Right lobe of liver (tissue), 6 donors: ENCODE data around the gene MIDN. TPM values are rescaled to one million over a fixed set of nuclear protein-coding genes. Genes with fewer than 3 reads are reported as not detected.
"Not testable (repeated sequence)": the region's sequence is repeated elsewhere in the genome, so short reads cannot be mapped to it uniquely, and the experiment has no call there.

Experiments
- ATAC-seq, 4 donors: fragments of 200-7000 bp; cut with Tn5 transposase; one replicate each; pipeline ENCODE4 v1.9.1; 2020; ENCODE audit warnings: mild to moderate bottlenecking in 4 of 4, moderate library complexity in 4 of 4
- DNase-seq, 3 donors: peaks; one replicate each; pipeline ENCODE4 v3.0.0-alpha.2; 2020
- H3K27ac ChIP-seq, 3 donors: fragments of 200-600 bp; one replicate each; pipeline ENCODE4 v1.8.0; 2022
- H3K27me3 ChIP-seq, 2 donors: fragments of 200-600 bp; one replicate each; pipeline ENCODE4 v1.8.0; 2022
- H3K36me3 ChIP-seq, 4 donors: fragments of 200-600 bp; sonication (generic) in 1 of 4; one replicate each; pipeline versions ENCODE4 v1.5.1 to v1.8.0; 2017 to 2022; ENCODE audit warnings: control low read depth in 1 of 4
- H3K4me1 ChIP-seq, 4 donors: fragments of 200-600 bp; sonication (generic) in 1 of 4; one replicate each; pipeline versions ENCODE4 v1.5.1 to v1.8.0; 2017 to 2022; ENCODE audit warnings: control low read depth in 1 of 4
- H3K4me3 ChIP-seq, 3 donors: fragments of 200-600 bp; one replicate each; pipeline ENCODE4 v1.8.0; 2022
- H3K9me3 ChIP-seq, 4 donors: fragments of 200-600 bp; sonication (generic) in 1 of 4; one replicate each; pipeline versions ENCODE4 v1.5.1 to v1.8.0; 2017 to 2022; ENCODE audit warnings: control low read depth in 1 of 4
- POLR2A ChIP-seq: fragments of 450-650 bp; IDR thresholded peaks from one replicate; pipeline ENCODE4 v1.6.1; 2017; ENCODE audit warnings: antibody characterized with exemption, mild to moderate bottlenecking
- WGBS: methylation state at CpG from one replicate; pipeline ENCODE4 v1.1.6; 2018; ENCODE audit warnings: low coverage, low lambda C conversion rate; ENCODE audit not compliant: insufficient coverage; ENCODE audit errors: missing lambda C conversion rate; 5-methylcytosine and 5-hydroxymethylcytosine counted together
- intact Hi-C, 2 donors: fragments of 100-400 bp; cut with DNase I; formaldehyde crosslinking; loops; one replicate each; pipeline versions ENCODE4 v1.11.2 to v1.14.1; 2022
- total RNA-seq, 6 experiments: library from RNA; depleted of rRNA in 2 of 6; stranded (reverse); fragments of >200 nt in 2 of 6; fragmentation: NEBNext Ultra II Directional in 3 of 6; extraction: Animal tissue kit (Norgen Biotek cat#: 25700) in 3 of 6; gene quantifications; one replicate each; pipeline versions ENCODE4 v1.1.0 to v1.2.4, GENCODE V29; 2016 to 2023
- TF ChIP-seq, protein P1 (sequence below), 4 donors: fragments of 200-600 bp in 3 of 4; fragments of 450-650 bp in 1 of 4; IDR thresholded peaks; one replicate each; pipeline versions ENCODE4 v1.5.1 to v1.8.0; 2016 to 2022; ENCODE audit warnings: antibody characterized with exemption in 4 of 4, mild to moderate bottlenecking in 2 of 4
- donor health status: DM: no; HTN: yes; CAD: no.
- donor health status: DM: no; HTN: no; CAD: no.
- donor health status: DM: no; HTN: no; CAD: no.
- donor health status: DM: no; HTN: yes; CAD: no.
- donor health status: DM: no; HTN: yes; CAD: no.

The MIDN gene
- total RNA-seq, 6 experiments from 2014 or later = 22.3 to 55.1 (median 29.3) TPM

- DNase-seq (peak; percentile 74 to 95 (median 95)), ATAC-seq (peak; percentile 0 to 41 (median 22))
- peaks cover 0 to 5% (median 1%) of the 10 kb centered on the region in 4 donors for H3K36me3 ChIP-seq
- WGBS = 18% methylated on average over 4 of the region's 26 CpGs
- peaks cover 0 to 66% (median 28%) of the 10 kb centered on the region in 4 donors for H3K4me1 ChIP-seq
- no peaks in the 10 kb centered on the region for H3K9me3 ChIP-seq
- H3K4me3 ChIP-seq = peak overlapping the region in 2 of 3 donors; percentile 30 to 40
- TF ChIP-seq, protein P1, sequence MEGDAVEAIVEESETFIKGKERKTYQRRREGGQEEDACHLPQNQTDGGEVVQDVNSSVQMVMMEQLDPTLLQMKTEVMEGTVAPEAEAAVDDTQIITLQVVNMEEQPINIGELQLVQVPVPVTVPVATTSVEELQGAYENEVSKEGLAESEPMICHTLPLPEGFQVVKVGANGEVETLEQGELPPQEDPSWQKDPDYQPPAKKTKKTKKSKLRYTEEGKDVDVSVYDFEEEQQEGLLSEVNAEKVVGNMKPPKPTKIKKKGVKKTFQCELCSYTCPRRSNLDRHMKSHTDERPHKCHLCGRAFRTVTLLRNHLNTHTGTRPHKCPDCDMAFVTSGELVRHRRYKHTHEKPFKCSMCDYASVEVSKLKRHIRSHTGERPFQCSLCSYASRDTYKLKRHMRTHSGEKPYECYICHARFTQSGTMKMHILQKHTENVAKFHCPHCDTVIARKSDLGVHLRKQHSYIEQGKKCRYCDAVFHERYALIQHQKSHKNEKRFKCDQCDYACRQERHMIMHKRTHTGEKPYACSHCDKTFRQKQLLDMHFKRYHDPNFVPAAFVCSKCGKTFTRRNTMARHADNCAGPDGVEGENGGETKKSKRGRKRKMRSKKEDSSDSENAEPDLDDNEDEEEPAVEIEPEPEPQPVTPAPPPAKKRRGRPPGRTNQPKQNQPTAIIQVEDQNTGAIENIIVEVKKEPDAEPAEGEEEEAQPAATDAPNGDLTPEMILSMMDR (IDR thresholded peaks at IDR 0.05) = no peak
- peak; percentile 26 for TF ChIP-seq POLR2A
- intact Hi-C loops = no loop called here
- no peaks in the 10 kb centered on the region for H3K27me3 ChIP-seq
- H3K27ac ChIP-seq = peak overlapping the region; percentile 56 to 92 (median 66)
These were observed 2.7 kb upstream of the MIDN start for GRCh38 chr19:1245494-1246264.

- DNase-seq = peak in 1 of 3 donors; percentile 53
- WGBS = 76% methylated on average over 12 of the region's 27 CpGs
- peaks cover 0 to 59% (median 24%) of the 10 kb centered on the region in 4 donors for H3K4me1 ChIP-seq
- H3K27ac ChIP-seq = peak overlapping the region in 2 of 3 donors; percentile 56 to 92
- H3K27me3 ChIP-seq, H3K9me3 ChIP-seq, ATAC-seq, intact Hi-C loops, H3K36me3 ChIP-seq: not testable (repeated sequence)
- peak overlapping the region in 1 of 3 donors; percentile 40 for H3K4me3 ChIP-seq
These were observed 1.9 kb upstream of the MIDN start for GRCh38 chr19:1246265-1247087.

DNA sequence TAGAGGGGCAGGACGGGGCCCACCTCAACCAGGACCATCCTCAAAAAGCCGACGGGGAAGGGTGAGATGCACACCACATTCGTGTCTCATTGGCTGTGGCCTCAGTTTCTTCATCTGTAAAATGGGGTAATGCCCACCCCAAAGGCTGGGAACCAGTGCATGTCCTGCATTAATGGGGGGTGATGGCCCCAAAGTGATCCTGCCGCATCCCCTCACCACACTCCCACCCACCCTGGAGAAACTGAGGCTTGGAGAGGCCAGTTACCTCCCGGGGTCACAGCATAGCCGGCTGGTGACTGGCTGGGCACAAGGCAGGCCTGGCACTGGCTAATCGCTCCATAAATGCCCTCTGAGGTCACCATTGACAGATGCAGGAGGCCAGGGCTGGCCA is 640 bp upstream of the MIDN start:
- peak in 3 of 4 donors; percentile 0 to 2 (median 2) for ATAC-seq
- peaks cover 0 to 9% (median 1%) of the 10 kb centered on the region in 4 donors for H3K36me3 ChIP-seq
- intact Hi-C loops = no loop called here
- WGBS = 67% methylated on average over 1 of the region's 8 CpGs
- peak overlapping the region; percentile 75 to 86 (median 78) for H3K4me3 ChIP-seq
- no peaks in the 10 kb centered on the region for H3K9me3 ChIP-seq
- H3K4me1 ChIP-seq = peaks cover 0 to 63% (median 27%) of the 10 kb centered on the region in 4 donors
- peak overlapping the region; percentile 90 to 98 (median 97) for H3K27ac ChIP-seq
- DNase-seq = no peak
- TF ChIP-seq, protein P1 (IDR thresholded peaks at IDR 0.05) = no peak
- TF ChIP-seq POLR2A = no peak
- H3K27me3 ChIP-seq = no peaks in the 10 kb centered on the region

- intact Hi-C loops = no loop called here
- TF ChIP-seq, protein P1 (IDR thresholded peaks at IDR 0.05) = peak; percentile 70 to 96 (median 83)
- no peak for TF ChIP-seq POLR2A
- H3K9me3 ChIP-seq = no peaks in the 10 kb centered on the region
- peaks cover 0 to 63% (median 27%) of the 10 kb centered on the region in 4 donors for H3K4me1 ChIP-seq
- ATAC-seq = peak; percentile 4 to 18 (median 13)
- H3K4me3 ChIP-seq = peak overlapping the region; percentile 75 to 86 (median 78)
- peak overlapping the region; percentile 90 to 98 (median 97) for H3K27ac ChIP-seq
- peaks cover 0 to 9% (median 2%) of the 10 kb centered on the region in 4 donors for H3K36me3 ChIP-seq
- no CpG with 5 or more reads among the region's 74 CpGs for whole genome bisulfite sequencing
- peak; percentile 91 to 92 (median 91) for DNase-seq
- no peaks in the 10 kb centered on the region for H3K27me3 ChIP-seq
These were observed 459 bp downstream of the MIDN start for GRCh38 chr19:1248786-1249297.
